Activated T-helper 17 cell treated with anti-CD3 and anti-CD28 coated beads, Interleukin-2, amount 50 U/mL, for 72 hours (primary cell): Measurements from ENCODE around the gene DCAF15. TPM values are rescaled to one million over a fixed set of nuclear protein-coding genes. Genes with fewer than 3 reads are reported as not detected.
"Not testable (repeated sequence)": the region's sequence is repeated elsewhere in the genome, so short reads cannot be mapped to it uniquely, and the experiment has no call there.

Experiments used
- ATAC-seq: fragments of 150-1000 bp; cut with Tn5 transposase; replicated peaks from 2 replicates; pipeline ENCODE4 v1.10.0; 2021; ENCODE audit warnings: mild to moderate bottlenecking, moderate library complexity
- H3K27ac Mint-ChIP-seq: one replicate; pipeline ENCODE4 v1.8.0; 2022; ENCODE audit warnings: mixed read lengths
- H3K27me3 Mint-ChIP-seq: one replicate; pipeline ENCODE4 v1.8.0; 2022; ENCODE audit warnings: mixed read lengths
- H3K36me3 Mint-ChIP-seq: one replicate; pipeline ENCODE4 v1.8.0; 2022; ENCODE audit warnings: low read depth, mild to moderate bottlenecking, mixed read lengths
- H3K4me1 Mint-ChIP-seq: one replicate; pipeline ENCODE4 v1.8.0; 2022; ENCODE audit warnings: mixed read lengths
- H3K4me3 Mint-ChIP-seq: one replicate; pipeline ENCODE4 v1.8.0; 2022; ENCODE audit warnings: mild to moderate bottlenecking, mixed read lengths
- H3K9me3 Mint-ChIP-seq: one replicate; pipeline ENCODE4 v1.8.0; 2022; ENCODE audit warnings: mixed read lengths
- total RNA-seq, 2 donors: library from RNA; stranded (reverse); gene quantifications; one replicate each; pipeline ENCODE4 v1.2.3, GENCODE V29; 2022

Gene DCAF15
- total RNA-seq, 2 donors from 2014 or later: 60.9 to 67.7 TPM

- no peak overlapping the region for H3K4me3 Mint-ChIP-seq
- H3K4me1 Mint-ChIP-seq: peaks cover 4% of the 10 kb centered on the region
- peak overlapping the region; percentile 33 for H3K27ac Mint-ChIP-seq
- ATAC-seq: peak; percentile 95
- peaks cover 3% of the 10 kb centered on the region for H3K9me3 Mint-ChIP-seq
- no peaks in the 10 kb centered on the region for H3K27me3 Mint-ChIP-seq
- peaks cover 73% of the 10 kb centered on the region for H3K36me3 Mint-ChIP-seq
These were observed 31.2 kb upstream of the DCAF15 start for GRCh38 chr19:13920940-13921747.

- not testable (repeated sequence) for H3K27ac Mint-ChIP-seq, H3K27me3 Mint-ChIP-seq, H3K4me3 Mint-ChIP-seq, ATAC-seq, H3K4me1 Mint-ChIP-seq, H3K9me3 Mint-ChIP-seq
- H3K36me3 Mint-ChIP-seq: peaks cover 73% of the 10 kb centered on the region
These were observed 30.2 kb upstream of the DCAF15 start for GRCh38 chr19:13922118-13922517.

- ATAC-seq: no peak
- no peaks in the 10 kb centered on the region for H3K27me3 Mint-ChIP-seq
- H3K4me1 Mint-ChIP-seq: peaks cover 4% of the 10 kb centered on the region
- peaks cover 81% of the 10 kb centered on the region for H3K36me3 Mint-ChIP-seq
- H3K27ac Mint-ChIP-seq: no peak overlapping the region
- H3K9me3 Mint-ChIP-seq: peaks cover 3% of the 10 kb centered on the region
- H3K4me3 Mint-ChIP-seq: no peak overlapping the region
These were observed 28.9 kb upstream of the DCAF15 start for GRCh38 chr19:13923194-13923987.

- Mint-ChIP-seq H3K36me3 (peaks cover 71% of the 10 kb centered on the region), H3K27ac (no peak overlapping the region), H3K4me3 (no peak overlapping the region), H3K4me1 (peaks cover 4% of the 10 kb centered on the region), H3K9me3 (peaks cover 2% of the 10 kb centered on the region), H3K27me3 (no peaks in the 10 kb centered on the region)
- no peak for ATAC-seq
These were observed 26.3 kb upstream of the DCAF15 start for GRCh38 chr19:13926010-13926409.

- H3K27ac Mint-ChIP-seq: no peak overlapping the region
- H3K4me1 Mint-ChIP-seq: peaks cover 4% of the 10 kb centered on the region
- ATAC-seq: no peak
These were observed 25.6 kb upstream of the DCAF15 start for GRCh38 chr19:13926715-13927114.

GRCh38 chr19:13929340-13929739 lies 23.0 kb upstream of the DCAF15 start:
- no peaks in the 10 kb centered on the region for H3K9me3 Mint-ChIP-seq
- no peak overlapping the region for H3K4me3 Mint-ChIP-seq
- H3K27ac Mint-ChIP-seq: no peak overlapping the region
- peaks cover under 1% of the 10 kb centered on the region for H3K4me1 Mint-ChIP-seq
- peaks cover 4% of the 10 kb centered on the region for H3K27me3 Mint-ChIP-seq
- ATAC-seq: no peak
- peaks cover 39% of the 10 kb centered on the region for H3K36me3 Mint-ChIP-seq

More at GRCh38 chr19:13926715-13927114, 25.6 kb upstream of the DCAF15 start:
- no peaks in the 10 kb centered on the region for H3K9me3 Mint-ChIP-seq
- H3K4me3 Mint-ChIP-seq: no peak overlapping the region
- peaks cover 63% of the 10 kb centered on the region for H3K36me3 Mint-ChIP-seq
- H3K27me3 Mint-ChIP-seq: no peaks in the 10 kb centered on the region

GRCh38 chr19:13929956-13930355 lies 22.4 kb upstream of the DCAF15 start:
- Mint-ChIP-seq H3K4me3 (no peak overlapping the region), H3K36me3 (peaks cover 33% of the 10 kb centered on the region), H3K4me1 (peaks cover 5% of the 10 kb centered on the region), H3K9me3 (no peaks in the 10 kb centered on the region), H3K27me3 (peaks cover 10% of the 10 kb centered on the region), H3K27ac (no peak overlapping the region)
- ATAC-seq: no peak

GRCh38 chr19:13930402-13930801 lies 21.9 kb upstream of the DCAF15 start:
- ATAC-seq: no peak
- H3K4me1 Mint-ChIP-seq: peaks cover 5% of the 10 kb centered on the region
- peaks cover 10% of the 10 kb centered on the region for H3K27me3 Mint-ChIP-seq
- no peak overlapping the region for H3K4me3 Mint-ChIP-seq
- no peak overlapping the region for H3K27ac Mint-ChIP-seq
- H3K36me3 Mint-ChIP-seq: peaks cover 29% of the 10 kb centered on the region
- H3K9me3 Mint-ChIP-seq: no peaks in the 10 kb centered on the region

- no peaks in the 10 kb centered on the region for H3K9me3 Mint-ChIP-seq
- no peak overlapping the region for H3K4me3 Mint-ChIP-seq
- peaks cover 10% of the 10 kb centered on the region for H3K27me3 Mint-ChIP-seq
- H3K4me1 Mint-ChIP-seq: peaks cover 5% of the 10 kb centered on the region
- ATAC-seq: no peak
- H3K36me3 Mint-ChIP-seq: peaks cover 17% of the 10 kb centered on the region
- no peak overlapping the region for H3K27ac Mint-ChIP-seq
These were observed 20.7 kb upstream of the DCAF15 start for GRCh38 chr19:13931391-13932148.

- Mint-ChIP-seq H3K27ac (no peak overlapping the region), H3K9me3 (no peaks in the 10 kb centered on the region), H3K36me3 (peaks cover 11% of the 10 kb centered on the region), H3K27me3 (peaks cover 10% of the 10 kb centered on the region), H3K4me3 (no peak overlapping the region), H3K4me1 (peaks cover 5% of the 10 kb centered on the region)
- no peak for ATAC-seq
These were observed 20.1 kb upstream of the DCAF15 start for GRCh38 chr19:13932149-13932637.

GRCh38 chr19:13932911-13933393 lies 19.4 kb upstream of the DCAF15 start:
- H3K27ac Mint-ChIP-seq: no peak overlapping the region
- peaks cover 10% of the 10 kb centered on the region for H3K4me1 Mint-ChIP-seq
- H3K4me3 Mint-ChIP-seq: no peak overlapping the region
- no peak for ATAC-seq
- H3K9me3 Mint-ChIP-seq: no peaks in the 10 kb centered on the region
- H3K36me3 Mint-ChIP-seq: peaks cover 7% of the 10 kb centered on the region
- H3K27me3 Mint-ChIP-seq: peaks cover 14% of the 10 kb centered on the region

- H3K4me3 Mint-ChIP-seq: no peak overlapping the region
- ATAC-seq: no peak
- H3K27me3 Mint-ChIP-seq: peaks cover 14% of the 10 kb centered on the region
- no peaks in the 10 kb centered on the region for H3K9me3 Mint-ChIP-seq
- H3K27ac Mint-ChIP-seq: no peak overlapping the region
- peaks cover 10% of the 10 kb centered on the region for H3K4me1 Mint-ChIP-seq
- no peaks in the 10 kb centered on the region for H3K36me3 Mint-ChIP-seq
These were observed 17.6 kb upstream of the DCAF15 start for GRCh38 chr19:13934785-13935109.

GRCh38 chr19:13935765-13936510 lies 16.4 kb upstream of the DCAF15 start:
- ATAC-seq: no peak
- H3K27me3 Mint-ChIP-seq: peaks cover 14% of the 10 kb centered on the region

More at GRCh38 chr19:13935765-13936510, 16.4 kb upstream of the DCAF15 start:
- H3K36me3 Mint-ChIP-seq: no peaks in the 10 kb centered on the region
- H3K9me3 Mint-ChIP-seq: no peaks in the 10 kb centered on the region
- peaks cover 10% of the 10 kb centered on the region for H3K4me1 Mint-ChIP-seq
- no peak overlapping the region for H3K27ac Mint-ChIP-seq
- H3K4me3 Mint-ChIP-seq: no peak overlapping the region
